ENCODE measurements around the gene BCO2.

Gene BCO2

DNA sequence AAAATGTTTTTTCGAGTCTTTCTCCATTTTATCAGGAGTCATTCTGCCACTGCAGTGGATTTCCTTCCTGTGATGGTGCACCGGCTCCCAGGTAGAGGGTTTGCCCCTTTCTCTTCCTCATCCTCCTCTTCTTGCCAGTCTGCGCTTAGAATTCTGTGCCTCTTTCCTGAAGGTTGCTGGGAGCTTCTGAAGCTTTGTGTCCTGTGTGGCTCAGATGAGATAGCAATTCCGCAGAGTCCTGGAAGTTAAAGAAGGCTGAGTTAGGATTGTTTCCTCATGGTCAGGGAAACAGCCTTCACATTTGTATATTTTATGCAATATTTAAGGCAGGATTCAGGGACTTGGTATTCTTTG lies 264 bp downstream of the BCO2 start:
- TF ChIP-seq, protein P1, sequence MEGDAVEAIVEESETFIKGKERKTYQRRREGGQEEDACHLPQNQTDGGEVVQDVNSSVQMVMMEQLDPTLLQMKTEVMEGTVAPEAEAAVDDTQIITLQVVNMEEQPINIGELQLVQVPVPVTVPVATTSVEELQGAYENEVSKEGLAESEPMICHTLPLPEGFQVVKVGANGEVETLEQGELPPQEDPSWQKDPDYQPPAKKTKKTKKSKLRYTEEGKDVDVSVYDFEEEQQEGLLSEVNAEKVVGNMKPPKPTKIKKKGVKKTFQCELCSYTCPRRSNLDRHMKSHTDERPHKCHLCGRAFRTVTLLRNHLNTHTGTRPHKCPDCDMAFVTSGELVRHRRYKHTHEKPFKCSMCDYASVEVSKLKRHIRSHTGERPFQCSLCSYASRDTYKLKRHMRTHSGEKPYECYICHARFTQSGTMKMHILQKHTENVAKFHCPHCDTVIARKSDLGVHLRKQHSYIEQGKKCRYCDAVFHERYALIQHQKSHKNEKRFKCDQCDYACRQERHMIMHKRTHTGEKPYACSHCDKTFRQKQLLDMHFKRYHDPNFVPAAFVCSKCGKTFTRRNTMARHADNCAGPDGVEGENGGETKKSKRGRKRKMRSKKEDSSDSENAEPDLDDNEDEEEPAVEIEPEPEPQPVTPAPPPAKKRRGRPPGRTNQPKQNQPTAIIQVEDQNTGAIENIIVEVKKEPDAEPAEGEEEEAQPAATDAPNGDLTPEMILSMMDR (IDR thresholded peaks at IDR 0.05): no peak

- TF ChIP-seq, protein P1 (IDR thresholded peaks at IDR 0.05): no peak
Measured at GRCh38 chr11:112176077-112176476, 765 bp downstream of the BCO2 start.

- TF ChIP-seq, protein P1 (IDR thresholded peaks at IDR 0.05): no peak
Measured at GRCh38 chr11:112177589-112177988, 2.3 kb downstream of the BCO2 start.

GRCh38 chr11:112178428-112178827 lies 3.1 kb downstream of the BCO2 start:
- TF ChIP-seq, protein P1 (IDR thresholded peaks at IDR 0.05): no peak

DNA sequence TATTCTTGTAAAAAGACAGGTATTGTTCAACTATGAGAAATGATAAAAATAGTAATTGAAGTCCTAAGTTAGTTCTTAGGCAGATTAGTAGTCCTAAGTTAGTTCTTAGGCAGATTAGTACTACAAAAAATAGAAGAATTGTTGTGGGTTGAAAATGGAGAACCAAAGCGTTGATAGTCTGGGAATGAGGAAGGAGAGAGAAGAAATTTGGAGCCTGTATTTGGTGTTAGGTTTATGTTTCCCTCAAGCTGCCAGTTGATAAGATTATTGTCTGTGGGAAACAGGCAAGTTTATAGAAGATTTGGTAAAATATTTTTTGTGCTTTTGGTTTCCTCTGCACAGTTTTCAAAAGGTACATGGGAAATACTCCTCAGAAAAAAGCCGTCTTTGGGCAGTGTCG lies 3.6 kb downstream of the BCO2 start:
- TF ChIP-seq, protein P1 (IDR thresholded peaks at IDR 0.05): no peak

- TF ChIP-seq, protein P1 (IDR thresholded peaks at IDR 0.05): no peak
Measured at GRCh38 chr11:112179601-112180000, 4.3 kb downstream of the BCO2 start.

- TF ChIP-seq, protein P1 (IDR thresholded peaks at IDR 0.05): no peak
Measured at GRCh38 chr11:112182867-112183266, 7.6 kb downstream of the BCO2 start.

DNA sequence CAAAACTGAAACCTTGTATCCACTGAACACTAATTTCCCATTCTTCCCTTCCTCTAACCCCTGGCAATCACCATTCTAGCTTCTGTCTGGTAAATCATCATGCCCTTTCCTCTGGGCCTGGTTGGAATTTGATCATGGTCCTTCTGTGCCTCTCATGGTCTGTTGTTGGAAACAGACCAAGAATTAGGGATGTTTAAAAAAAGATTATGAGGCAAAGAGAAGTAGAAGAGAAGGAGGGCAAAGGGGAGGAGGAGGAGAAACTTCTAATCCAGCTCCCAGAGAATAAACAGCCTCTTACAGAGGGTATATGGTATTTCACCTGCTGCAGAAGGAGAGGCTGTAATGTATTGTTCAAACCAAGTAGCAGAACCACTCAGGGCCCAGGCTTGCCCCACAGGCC lies 10.6 kb downstream of the BCO2 start:
- TF ChIP-seq, protein P1 (IDR thresholded peaks at IDR 0.05): no peak

Measured in LNCAP (cell line).